OCI-LY3 (cell line): ENCODE measurements around the gene CYP8B1.
"Not testable (repeated sequence)": the region's sequence is repeated elsewhere in the genome, so short reads cannot be mapped to it uniquely, and the experiment has no call there.

ENCODE experiments used
- H2AFZ ChIP-seq: fragments of 200-600, 300-600 bp; shearing (Covaris generic); 2 replicates; pipeline ENCODE4 v1.6.0; 2014; ENCODE audit warnings: antibody characterized with exemption, low read depth, low read length
- H3K27ac ChIP-seq: fragments of 200-600, 300-600 bp; sonication (generic); 2 replicates; pipeline ENCODE4 v1.5.1; 2014; ENCODE audit warnings: mild to moderate bottlenecking, low read length, moderate library complexity, mixed read lengths
- H3K27me3 ChIP-seq: fragments of 200-600, 300-600 bp; sonication (generic); 2 replicates; pipeline ENCODE4 v1.6.1; 2014; ENCODE audit warnings: low read depth, low read length, mixed read lengths
- H3K36me3 ChIP-seq: fragments of 200-600, 300-600 bp; sonication (generic); replicated peaks from 2 replicates; pipeline ENCODE3; 2014; ENCODE audit warnings: low read depth, low read length, mixed read lengths
- H3K4me1 ChIP-seq: fragments of 300-600, 200-600 bp; sonication (generic); 2 replicates; pipeline ENCODE4 v1.6.1; 2014; ENCODE audit warnings: low read length, mixed read lengths
- H3K4me2 ChIP-seq: fragments of 200-600, 300-600 bp; sonication (generic); 2 replicates; pipeline ENCODE4 v1.6.1; 2014; ENCODE audit warnings: low read length, mixed read lengths
- H3K4me3 ChIP-seq: fragments of 300-600, 200-600 bp; sonication (generic); 2 replicates; pipeline ENCODE4 v1.5.1; 2014; ENCODE audit warnings: antibody characterized with exemption, mild to moderate bottlenecking, low read length, moderate library complexity
- H3K79me2 ChIP-seq: fragments of 300-600, 200-600 bp; shearing (Covaris generic); 2 replicates; pipeline ENCODE4 v1.6.1; 2014; ENCODE audit warnings: mild to moderate bottlenecking, low read length, mixed read lengths
- H3K9ac ChIP-seq: fragments of 300-600, 200-600 bp; shearing (Covaris generic); 2 replicates; pipeline ENCODE4 v1.6.0; 2014; ENCODE audit warnings: mild to moderate bottlenecking, low read length, moderate library complexity
- H3K9me3 ChIP-seq: fragments of 200-600, 300-600 bp; shearing (Covaris generic); 2 replicates; pipeline ENCODE4 v1.6.1; 2014; ENCODE audit warnings: low read length, mixed read lengths; ENCODE audit not compliant: insufficient read depth
- H4K20me1 ChIP-seq: fragments of 200-600, 300-600 bp; sonication (generic); 2 replicates; pipeline ENCODE4 v1.6.1; 2016; ENCODE audit warnings: low read length, mixed read lengths; ENCODE audit not compliant: insufficient read depth
- EZH2phosphoT487 ChIP-seq: fragments of 200-600 bp; shearing (Covaris generic); IDR thresholded peaks from 2 replicates; pipeline ENCODE4 v1.6.1; 2018; ENCODE audit warnings: antibody characterized with exemption, mixed run types, low read depth
- TF ChIP-seq, protein P1 (sequence below): fragments of 200-600, 300-600 bp; sonication (generic); IDR thresholded peaks from 2 replicates; pipeline ENCODE4 v1.5.1; 2014; ENCODE audit warnings: antibody characterized with exemption, low read length, low read depth

The CYP8B1 gene

GRCh38 chr3:42884324-42884723 is 8.6 kb upstream of the CYP8B1 start:
- Histone ChIP-seq H3K36me3 (no peaks in the 10 kb centered on the region), H3K9me3 (no peaks in the 10 kb centered on the region), H2AFZ (no peak overlapping the region), H3K27ac (no peak overlapping the region), H3K9ac (no peak overlapping the region), H3K4me1 (peaks cover 9% of the 10 kb centered on the region), H3K79me2 (no peaks in the 10 kb centered on the region), H3K4me3 (no peak overlapping the region), H4K20me1 (no peaks in the 10 kb centered on the region), H3K4me2 (no peak overlapping the region), H3K27me3 (peaks cover 7% of the 10 kb centered on the region; the same call in 1 of the 2 replicates)
- TF ChIP-seq EZH2phosphoT487: no peak
- TF ChIP-seq, protein P1, sequence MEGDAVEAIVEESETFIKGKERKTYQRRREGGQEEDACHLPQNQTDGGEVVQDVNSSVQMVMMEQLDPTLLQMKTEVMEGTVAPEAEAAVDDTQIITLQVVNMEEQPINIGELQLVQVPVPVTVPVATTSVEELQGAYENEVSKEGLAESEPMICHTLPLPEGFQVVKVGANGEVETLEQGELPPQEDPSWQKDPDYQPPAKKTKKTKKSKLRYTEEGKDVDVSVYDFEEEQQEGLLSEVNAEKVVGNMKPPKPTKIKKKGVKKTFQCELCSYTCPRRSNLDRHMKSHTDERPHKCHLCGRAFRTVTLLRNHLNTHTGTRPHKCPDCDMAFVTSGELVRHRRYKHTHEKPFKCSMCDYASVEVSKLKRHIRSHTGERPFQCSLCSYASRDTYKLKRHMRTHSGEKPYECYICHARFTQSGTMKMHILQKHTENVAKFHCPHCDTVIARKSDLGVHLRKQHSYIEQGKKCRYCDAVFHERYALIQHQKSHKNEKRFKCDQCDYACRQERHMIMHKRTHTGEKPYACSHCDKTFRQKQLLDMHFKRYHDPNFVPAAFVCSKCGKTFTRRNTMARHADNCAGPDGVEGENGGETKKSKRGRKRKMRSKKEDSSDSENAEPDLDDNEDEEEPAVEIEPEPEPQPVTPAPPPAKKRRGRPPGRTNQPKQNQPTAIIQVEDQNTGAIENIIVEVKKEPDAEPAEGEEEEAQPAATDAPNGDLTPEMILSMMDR: no peak

- not testable (repeated sequence) for H3K9me3 ChIP-seq, H3K4me2 ChIP-seq, H4K20me1 ChIP-seq, H3K27ac ChIP-seq, H3K27me3 ChIP-seq, H2AFZ ChIP-seq, H3K4me1 ChIP-seq, H3K36me3 ChIP-seq, H3K9ac ChIP-seq, H3K79me2 ChIP-seq, H3K4me3 ChIP-seq
Measured at GRCh38 chr3:42883251-42883930, 7.7 kb upstream of the CYP8B1 start.

DNA sequence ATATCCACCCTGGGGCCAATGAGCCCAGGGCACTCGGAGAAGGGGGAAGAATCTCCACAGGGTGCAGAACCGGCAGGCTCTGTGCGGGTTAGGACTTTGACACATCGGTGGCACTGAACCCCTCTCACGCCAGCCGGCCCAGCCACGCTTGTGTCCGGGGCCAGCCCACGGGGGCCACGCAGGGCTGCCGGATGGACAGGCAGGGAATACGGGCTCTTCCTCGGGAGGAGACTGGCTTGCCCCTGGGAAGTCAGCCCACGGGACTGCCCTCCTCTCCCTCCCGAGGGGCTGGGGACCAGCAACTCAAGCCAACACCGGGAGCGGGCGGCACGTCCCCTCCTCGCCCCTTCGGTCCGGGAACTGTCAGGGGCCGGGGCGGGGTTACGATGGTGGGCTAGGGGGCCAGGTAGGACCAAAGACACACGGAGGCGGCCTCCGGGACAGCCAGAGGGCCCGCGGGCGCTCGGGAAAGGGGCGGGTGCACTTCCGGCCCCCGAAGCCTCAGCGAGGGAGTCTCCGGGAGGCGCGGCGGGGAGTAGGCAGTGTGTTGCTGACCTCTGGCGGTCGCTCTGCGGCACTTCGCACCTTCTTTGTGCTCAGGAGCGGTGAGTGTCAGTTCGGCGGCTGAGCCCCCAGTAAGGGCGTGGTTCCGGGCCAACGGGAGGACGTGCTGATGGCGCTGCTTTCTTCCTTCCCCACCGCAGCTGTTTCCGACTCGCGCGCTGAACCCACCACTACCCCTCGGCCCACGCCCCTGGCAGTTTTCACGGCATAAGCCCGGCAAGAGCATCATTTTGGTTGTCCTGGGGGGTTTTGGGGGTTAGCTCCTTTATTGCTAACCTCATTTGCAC is 5.1 kb upstream of the CYP8B1 start:
- Histone ChIP-seq H3K27me3 (no peaks in the 10 kb centered on the region), H3K4me1 (peaks cover 9% of the 10 kb centered on the region), H3K36me3 (no peaks in the 10 kb centered on the region), H3K9me3 (no peaks in the 10 kb centered on the region), H3K79me2 (no peaks in the 10 kb centered on the region), H3K9ac (peak overlapping the region; percentile 71), H3K4me2 (peak overlapping the region; percentile 82), H3K27ac (no peak overlapping the region), H4K20me1 (no peaks in the 10 kb centered on the region), H3K4me3 (peak overlapping the region; percentile 78), H2AFZ (peak overlapping the region; percentile 87)
- no peak for TF ChIP-seq EZH2phosphoT487
- TF ChIP-seq, protein P1: peak; percentile 90

GRCh38 chr3:42880183-42880582 is 4.5 kb upstream of the CYP8B1 start:
- no peak for TF ChIP-seq EZH2phosphoT487
- H4K20me1 ChIP-seq: no peaks in the 10 kb centered on the region
- peak overlapping the region; percentile 82 for H3K4me2 ChIP-seq
- H3K36me3 ChIP-seq: no peaks in the 10 kb centered on the region
- no peaks in the 10 kb centered on the region for H3K9me3 ChIP-seq
- peak overlapping the region; percentile 78 for H3K4me3 ChIP-seq
- H3K27ac ChIP-seq: no peak overlapping the region
- peaks cover 9% of the 10 kb centered on the region for H3K4me1 ChIP-seq
- H3K9ac ChIP-seq: peak overlapping the region; percentile 71; the same call in 1 of the 2 replicates
- no peaks in the 10 kb centered on the region for H3K27me3 ChIP-seq
- no peaks in the 10 kb centered on the region for H3K79me2 ChIP-seq
- peak overlapping the region; percentile 81 for H2AFZ ChIP-seq

DNA sequence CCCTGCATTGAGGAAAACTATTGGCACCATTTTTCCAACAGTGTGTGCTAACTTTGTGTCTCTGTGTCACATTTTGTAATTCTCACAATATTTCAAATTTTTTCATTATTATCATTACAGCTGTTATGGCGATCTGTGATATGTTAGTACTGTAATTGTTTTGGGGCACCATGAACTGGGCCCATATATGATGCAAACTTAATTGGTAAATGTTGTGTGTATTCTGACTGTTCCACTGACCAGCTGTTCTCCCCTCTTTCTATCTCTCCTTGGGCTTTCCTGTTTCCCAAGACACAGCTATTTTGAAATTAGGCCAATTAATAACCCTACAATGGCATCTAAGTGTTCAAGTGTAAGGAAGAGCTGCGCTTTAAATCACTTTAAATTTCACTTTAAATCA is 2.2 kb upstream of the CYP8B1 start:
- Histone ChIP-seq H3K79me2 (no peaks in the 10 kb centered on the region), H3K4me3 (no peak overlapping the region), H4K20me1 (no peaks in the 10 kb centered on the region), H3K9ac (no peak overlapping the region), H3K27ac (no peak overlapping the region), H3K4me1 (peaks cover 9% of the 10 kb centered on the region), H2AFZ (no peak overlapping the region), H3K27me3 (peaks cover 5% of the 10 kb centered on the region; the same call in 1 of the 2 replicates), H3K36me3 (no peaks in the 10 kb centered on the region), H3K4me2 (no peak overlapping the region), H3K9me3 (no peaks in the 10 kb centered on the region)
- no peak for TF ChIP-seq EZH2phosphoT487
- TF ChIP-seq, protein P1: no peak
